Lower lobe of right lung (tissue), 2 donors: ENCODE results near the gene FITM2. TPM values are rescaled to one million over a fixed set of nuclear protein-coding genes. Genes with fewer than 3 reads are reported as not detected.
"Not testable (repeated sequence)": the region's sequence is repeated elsewhere in the genome, so short reads cannot be mapped to it uniquely, and the experiment has no call there.

Source experiments
- ATAC-seq, 2 donors: fragments of 200-7000 bp; cut with Tn5 transposase; one replicate each; pipeline ENCODE4 v1.9.1; 2020 to 2022; ENCODE audit warnings: mild to moderate bottlenecking in 2 of 2, moderate library complexity in 2 of 2
- DNase-seq: peaks from one replicate; pipeline ENCODE4 v3.0.0-alpha.2; 2020
- H3K27ac ChIP-seq: fragments of 200-600 bp; one replicate; pipeline ENCODE4 v1.8.0; 2022
- H3K27me3 ChIP-seq: fragments of 200-600 bp; one replicate; pipeline ENCODE4 v1.8.0; 2022; ENCODE audit warnings: low read depth
- H3K36me3 ChIP-seq: fragments of 200-600 bp; one replicate; pipeline ENCODE4 v1.8.0; 2022; ENCODE audit warnings: mild to moderate bottlenecking
- H3K4me1 ChIP-seq: fragments of 200-600 bp; one replicate; pipeline ENCODE4 v1.8.0; 2022
- H3K4me3 ChIP-seq: fragments of 200-600 bp; one replicate; pipeline ENCODE4 v1.8.0; 2022; ENCODE audit warnings: mild to moderate bottlenecking
- H3K9me3 ChIP-seq: fragments of 200-600 bp; one replicate; pipeline ENCODE4 v1.8.0; 2022
- CTCF ChIP-seq: fragments of 200-600 bp; IDR thresholded peaks from one replicate; pipeline ENCODE4 v1.8.0; 2022; ENCODE audit warnings: antibody characterized with exemption, mild to moderate bottlenecking
- intact Hi-C: fragments of 100-400 bp; cut with DNase I; formaldehyde crosslinking; loops from one replicate; pipeline ENCODE4 v1.11.0; 2022
- total RNA-seq: library from RNA; stranded (reverse); fragmentation: NEBNext Ultra II Directional; extraction: Animal tissue kit (Norgen Biotek cat#: 25700); gene quantifications from one replicate; pipeline ENCODE4 v1.2.1, GENCODE V29; 2021
- donor health status: DM: no; HTN: yes; CAD: no; lungs with severe emphysema.

The FITM2 gene
- total RNA-seq, 1 donor from 2014 or later: 9.3 TPM

DNA sequence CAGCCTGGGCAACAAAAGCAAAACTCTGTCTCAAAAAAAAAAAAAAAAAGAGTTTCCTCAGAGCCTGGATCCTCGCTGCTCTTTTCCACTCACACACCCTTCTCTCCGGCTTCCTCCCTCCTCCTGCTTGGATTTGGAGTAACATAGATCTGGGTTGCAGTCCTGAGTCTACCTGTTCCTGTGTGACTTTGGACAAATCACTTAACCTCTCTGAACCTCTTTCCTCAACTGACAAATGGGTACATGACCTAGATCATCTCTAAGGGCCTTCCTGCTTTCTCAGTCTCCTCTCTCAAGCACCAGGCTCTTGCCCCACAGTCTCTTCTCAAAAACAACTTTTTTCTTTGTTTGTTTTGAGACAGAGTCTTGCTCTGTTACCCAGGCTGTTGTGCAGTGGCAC, 20.2 kb upstream of the FITM2 start:
- intact Hi-C loops: no loop called here
- Histone ChIP-seq H3K4me3 (no peak overlapping the region), H3K36me3 (no peaks in the 10 kb centered on the region), H3K4me1 (peaks cover 6% of the 10 kb centered on the region), H3K27ac (no peak overlapping the region), H3K9me3 (no peaks in the 10 kb centered on the region), H3K27me3 (peaks cover 27% of the 10 kb centered on the region)
- no peak for TF ChIP-seq CTCF
- no peak for DNase-seq
- ATAC-seq: no peak

GRCh38 chr20:44328428-44328827, 17.4 kb upstream of the FITM2 start:
- intact Hi-C loops: no loop called here
- no peak overlapping the region for H3K4me3 ChIP-seq
- H3K36me3 ChIP-seq: no peaks in the 10 kb centered on the region
- no peak overlapping the region for H3K27ac ChIP-seq
- H3K27me3 ChIP-seq: peaks cover 25% of the 10 kb centered on the region
- ATAC-seq (no peak), DNase-seq (no peak)
- H3K4me1 ChIP-seq: peaks cover 6% of the 10 kb centered on the region
- TF ChIP-seq CTCF: no peak
- no peaks in the 10 kb centered on the region for H3K9me3 ChIP-seq

DNA sequence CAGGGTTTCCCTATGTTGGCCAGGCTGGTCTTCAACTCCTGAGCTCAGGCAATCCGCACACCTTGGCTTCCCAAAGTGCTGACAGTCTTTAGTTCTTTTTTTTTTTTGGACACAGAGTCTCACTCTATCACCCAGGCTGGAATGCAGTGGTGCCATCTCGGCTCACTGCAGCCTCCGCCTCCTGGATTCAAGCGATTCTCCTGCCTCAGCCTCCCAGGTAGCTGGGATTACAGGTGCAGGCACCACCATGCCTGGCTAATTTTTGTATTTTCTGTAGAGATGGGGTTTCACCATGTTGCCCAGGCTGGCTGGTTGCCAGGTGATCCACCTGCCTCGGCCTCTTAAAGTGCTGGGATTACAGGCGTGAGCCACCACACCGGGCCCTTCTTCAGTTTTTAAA, 16.7 kb upstream of the FITM2 start:
- intact Hi-C loops, H3K4me3 ChIP-seq, H3K4me1 ChIP-seq, DNase-seq, H3K9me3 ChIP-seq, H3K27ac ChIP-seq, ATAC-seq, H3K36me3 ChIP-seq: not testable (repeated sequence)
- H3K27me3 ChIP-seq: peaks cover 25% of the 10 kb centered on the region

DNA sequence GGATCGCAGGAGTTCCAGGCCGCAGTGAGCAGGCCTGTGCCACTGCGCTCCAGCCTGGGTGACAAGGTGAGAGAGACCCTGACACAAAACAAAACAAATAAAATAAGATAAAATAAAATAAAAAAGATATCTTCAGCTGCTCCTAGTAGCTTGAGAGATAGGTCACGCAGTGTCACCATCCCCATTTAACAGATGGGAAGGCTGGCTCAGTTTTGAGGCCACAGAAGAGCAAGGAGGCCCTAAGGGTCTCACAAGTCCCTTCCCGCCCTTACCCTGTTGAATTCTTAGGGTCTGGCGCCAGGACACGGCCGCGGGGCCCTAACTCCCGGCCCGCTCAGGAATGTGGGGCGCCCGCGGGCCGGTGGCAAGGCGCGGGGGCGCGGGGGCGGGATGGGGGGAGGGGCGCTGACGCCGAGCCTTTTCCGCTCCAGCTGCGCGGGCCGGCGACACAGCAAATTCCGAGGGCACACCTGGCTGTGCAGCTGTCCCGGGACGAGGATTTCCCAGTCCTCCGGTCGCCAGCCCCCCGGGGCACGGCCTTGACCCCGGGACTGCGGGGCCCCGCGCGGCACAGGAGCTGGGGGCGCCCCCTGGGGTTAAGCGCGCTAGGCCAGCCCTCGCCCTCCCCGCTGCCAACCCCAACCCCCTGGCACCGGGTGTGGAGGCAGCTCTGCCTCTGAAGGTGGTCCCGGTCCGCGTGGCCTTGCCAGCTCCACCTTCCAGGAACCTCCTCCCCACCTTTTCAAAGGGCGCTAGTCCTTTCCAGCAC, 15.6 kb upstream of the FITM2 start:
- Histone ChIP-seq H3K27ac (no peak overlapping the region), H3K36me3 (no peaks in the 10 kb centered on the region), H3K4me1 (peaks cover 6% of the 10 kb centered on the region), H3K27me3 (peaks cover 25% of the 10 kb centered on the region), H3K4me3 (peak overlapping the region; percentile 35), H3K9me3 (no peaks in the 10 kb centered on the region)
- DNase-seq (no peak), ATAC-seq (peak in 1 of 2 donors; percentile 52)
- TF ChIP-seq CTCF: no peak
- intact Hi-C loops: no loop called here

DNA sequence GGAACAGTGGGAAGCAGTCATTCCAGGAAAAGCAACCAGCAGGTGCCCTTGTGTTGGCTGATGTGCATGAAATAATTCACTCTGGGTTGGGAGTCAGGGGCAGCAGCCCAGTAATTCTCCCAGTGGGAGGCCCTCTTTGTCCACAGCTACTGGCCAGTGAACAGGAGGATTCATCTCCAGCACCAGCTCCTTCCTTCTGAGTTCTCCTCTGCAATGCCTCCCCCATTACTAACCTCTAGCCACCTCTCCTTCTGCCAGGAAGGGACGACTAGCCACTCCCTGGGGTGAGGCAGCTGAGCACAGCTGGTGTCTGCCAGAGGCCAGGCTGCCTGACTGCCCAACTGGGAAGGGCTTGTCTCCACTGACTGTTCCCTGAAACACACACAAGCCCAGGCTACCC, 13.3 kb upstream of the FITM2 start:
- Histone ChIP-seq H3K4me3 (no peak overlapping the region), H3K27me3 (peaks cover 21% of the 10 kb centered on the region), H3K36me3 (no peaks in the 10 kb centered on the region), H3K27ac (no peak overlapping the region), H3K9me3 (no peaks in the 10 kb centered on the region), H3K4me1 (peaks cover 6% of the 10 kb centered on the region)
- DNase-seq (no peak), ATAC-seq (peak in 1 of 2 donors; percentile 11)
- intact Hi-C loops: no loop called here
- TF ChIP-seq CTCF: no peak

GRCh38 chr20:44319839-44320422, 8.9 kb upstream of the FITM2 start:
- intact Hi-C loops: no loop called here
- no peaks in the 10 kb centered on the region for H3K4me1 ChIP-seq
- no peak for TF ChIP-seq CTCF
- H3K9me3 ChIP-seq: no peaks in the 10 kb centered on the region
- ATAC-seq: no peak
- H3K36me3 ChIP-seq: no peaks in the 10 kb centered on the region
- peaks cover 3% of the 10 kb centered on the region for H3K27me3 ChIP-seq
- no peak overlapping the region for H3K4me3 ChIP-seq
- no peak overlapping the region for H3K27ac ChIP-seq
- DNase-seq: no peak
